OCI-LY7 (cell line): ENCODE results near the gene MAP1LC3B. TPM values are rescaled to one million over a fixed set of nuclear protein-coding genes. Genes with fewer than 3 reads are reported as not detected.

ENCODE experiments used
- BruUV-seq: library from RNA; stranded (reverse); fragments of 400-500 nt; replicated peaks from 2 replicates; lab custom pipeline; 2021; lab: Mats Ljungman, UMichigan
- CTCF ChIA-PET: fragments of 300-600 bp; sonication (Branson Sonifier 250); formaldehyde crosslinking; loops from one replicate; lab custom pipeline; 2022; ENCODE audit warnings: antibody characterized with exemption; ENCODE audit not compliant: unreplicated experiment; lab: Charles Lee
- POLR2A ChIA-PET: fragments of 300-600 bp; sonication (Branson Sonifier 250); formaldehyde crosslinking; loops from one replicate; lab custom pipeline; 2022; ENCODE audit warnings: antibody characterized with exemption; lab: Charles Lee
- DNase-seq: peaks from one replicate; pipeline ENCODE4 v3.0.0-alpha.2; 2015; ENCODE audit warnings: low spot score
- H2AFZ ChIP-seq: fragments of 200-600 bp; sonication (generic), shearing (Covaris generic); 2 replicates; pipeline ENCODE4 v1.6.1; 2014; ENCODE audit warnings: mild to moderate bottlenecking, antibody characterized with exemption, low read length, moderate library complexity
- H3K27ac ChIP-seq: fragments of 200-600 bp; sonication (generic); 2 replicates; pipeline ENCODE4 v1.5.1; 2014; ENCODE audit warnings: mixed run types, low read depth, mild to moderate bottlenecking, moderate library complexity, low read length, inconsistent platforms; ENCODE audit not compliant: poor library complexity, severe bottlenecking
- H3K36me3 ChIP-seq: fragments of 200-600 bp; sonication (generic); 2 replicates; pipeline ENCODE4 v1.6.1; 2014; ENCODE audit warnings: mild to moderate bottlenecking, antibody characterized with exemption, low read length, moderate library complexity, mixed read lengths; ENCODE audit not compliant: insufficient read depth
- H3K4me1 ChIP-seq: fragments of 200-600 bp; sonication (generic); 2 replicates; pipeline ENCODE4 v1.5.1; 2014; ENCODE audit warnings: mild to moderate bottlenecking, low read length; ENCODE audit not compliant: insufficient read depth, poor library complexity, severe bottlenecking
- H3K4me2 ChIP-seq: fragments of 200-600 bp; sonication (generic); 2 replicates; pipeline ENCODE4 v1.6.1; 2014; ENCODE audit warnings: mild to moderate bottlenecking, low read length
- H3K4me3 ChIP-seq: fragments of 200-600 bp; sonication (generic); 2 replicates; pipeline ENCODE4 v1.5.1; 2014; ENCODE audit warnings: mild to moderate bottlenecking, low read depth, low read length; ENCODE audit not compliant: poor library complexity, severe bottlenecking
- H3K79me2 ChIP-seq: fragments of 200-600 bp; sonication (generic); 2 replicates; pipeline ENCODE4 v1.6.1; 2016; ENCODE audit warnings: low read depth, mild to moderate bottlenecking, low read length, moderate library complexity, mixed read lengths; ENCODE audit not compliant: insufficient read depth
- H3K9me2 ChIP-seq: fragments of 200-600 bp; sonication (generic); 2 replicates; pipeline ENCODE4 v1.6.1; 2016; ENCODE audit warnings: mild to moderate bottlenecking, low read length, mixed read lengths; ENCODE audit not compliant: insufficient read depth
- H3K9me3 ChIP-seq: fragments of 200-600 bp; sonication (generic); 2 replicates; pipeline ENCODE4 v1.6.1; 2014; ENCODE audit warnings: mild to moderate bottlenecking, mixed run types, low read length, mixed read lengths
- H4K20me1 ChIP-seq: fragments of 200-600 bp; sonication (generic); 2 replicates; pipeline ENCODE4 v1.6.1; 2014; ENCODE audit warnings: mild to moderate bottlenecking, antibody characterized with exemption, low read length, moderate library complexity, mixed read lengths; ENCODE audit not compliant: insufficient read depth
- CTCF ChIP-seq: fragments of 200-600 bp; sonication (generic); conservative IDR thresholded peaks from 2 replicates; pipeline ENCODE4 v1.5.1; 2014; ENCODE audit warnings: mild to moderate bottlenecking, antibody characterized with exemption, low read length, moderate library complexity, mixed read lengths
- EZH2phosphoT487 ChIP-seq: fragments of 200-600 bp; sonication (generic); IDR thresholded peaks from 2 replicates; pipeline ENCODE4 v1.6.1; 2018; ENCODE audit warnings: low read depth, borderline replicate concordance, mild to moderate bottlenecking, mixed run types, antibody characterized with exemption, low read length, moderate library complexity, mixed read lengths
- intact Hi-C: fragments of 100-400 bp; cut with micrococcal nuclease; formaldehyde crosslinking; loops from one replicate; pipeline ENCODE4 v1.10.0; 2022; ENCODE audit not compliant: unreplicated experiment
- total RNA-seq, 2 experiments: library from RNA; depleted of rRNA in 1 of 2; stranded (reverse); fragments of >200 nt in 1 of 2; shearing (Covaris generic) in 1 of 2; gene quantifications; 2 replicates each; pipeline ENCODE4 v1.2.3, GENCODE V29; 2014 to 2022

MAP1LC3B gene
- total RNA-seq, 2 experiments from 2014 or later = 15.3 to 43.8 TPM

GRCh38 chr16:87435372-87436224 is 43.5 kb downstream of the MAP1LC3B start:
- Histone ChIP-seq H3K9me3 (no peaks in the 10 kb centered on the region), H3K79me2 (no peaks in the 10 kb centered on the region), H3K4me2 (no peak overlapping the region), H4K20me1 (no peaks in the 10 kb centered on the region), H3K36me3 (no peaks in the 10 kb centered on the region), H3K27ac (no peak overlapping the region), H3K4me1 (peaks cover 9% of the 10 kb centered on the region), H3K4me3 (no peak overlapping the region), H2AFZ (no peak overlapping the region), H3K9me2 (no peaks in the 10 kb centered on the region)
- POLR2A ChIA-PET = no interaction called here
- CTCF ChIA-PET = no interaction called here
- BruUV-seq = no TSS peak
- no peak for DNase-seq
- intact Hi-C loops = no loop called here
- TF ChIP-seq EZH2phosphoT487 (no peak), CTCF (no peak)

GRCh38 chr16:87436225-87437172 is 44.4 kb downstream of the MAP1LC3B start:
- intact Hi-C loops = no loop called here
- peaks cover 9% of the 10 kb centered on the region for H3K4me1 ChIP-seq
- TF ChIP-seq CTCF (no peak), EZH2phosphoT487 (no peak)
- 0 out of 2 replicates have a peak, but pooled peaks cover 2% of the 10 kb centered on the region for H3K36me3 ChIP-seq
- H3K79me2 ChIP-seq = no peaks in the 10 kb centered on the region
- no TSS peak for BruUV-seq
- no peak overlapping the region for H3K27ac ChIP-seq
- ChIA-PET CTCF (no interaction called here), POLR2A (interaction anchor here (0.5 kb wide), 1 partner anchor 411 kb away, joined by 3 read pairs; no protein-coding TSS in a partner anchor)
- DNase-seq = no peak
- H3K4me3 ChIP-seq = no peak overlapping the region
- no peak overlapping the region for H2AFZ ChIP-seq
- H3K9me3 ChIP-seq = no peaks in the 10 kb centered on the region
- H4K20me1 ChIP-seq = no peaks in the 10 kb centered on the region
- no peaks in the 10 kb centered on the region for H3K9me2 ChIP-seq
- no peak overlapping the region for H3K4me2 ChIP-seq
